Adrenal gland (tissue), 5 donors: ENCODE results near the gene RASSF7.

Experiments used
- POLR2A ChIP-seq, 2 donors: fragments of 450-650 bp; IDR thresholded peaks; one replicate each; pipeline ENCODE4 v1.6.1; 2017; ENCODE audit warnings: antibody characterized with exemption in 2 of 2, mild to moderate bottlenecking in 2 of 2, moderate library complexity in 1 of 2
- TF ChIP-seq, protein P1 (sequence below), 6 experiments: fragments of 450-650 bp in 4 of 6; fragments of 200-600 bp in 2 of 6; sonication (generic) in 1 of 6; IDR thresholded peaks; 1 replicate in 5 of 6; 2 replicates in 1 of 6; pipeline versions ENCODE4 v1.5.1 to v1.8.0; 2016 to 2021; ENCODE audit warnings: antibody characterized with exemption in 6 of 6, mild to moderate bottlenecking in 2 of 6, moderate library complexity in 1 of 6
- donor health status: DM: no; HTN: no; CAD: no.

DNA sequence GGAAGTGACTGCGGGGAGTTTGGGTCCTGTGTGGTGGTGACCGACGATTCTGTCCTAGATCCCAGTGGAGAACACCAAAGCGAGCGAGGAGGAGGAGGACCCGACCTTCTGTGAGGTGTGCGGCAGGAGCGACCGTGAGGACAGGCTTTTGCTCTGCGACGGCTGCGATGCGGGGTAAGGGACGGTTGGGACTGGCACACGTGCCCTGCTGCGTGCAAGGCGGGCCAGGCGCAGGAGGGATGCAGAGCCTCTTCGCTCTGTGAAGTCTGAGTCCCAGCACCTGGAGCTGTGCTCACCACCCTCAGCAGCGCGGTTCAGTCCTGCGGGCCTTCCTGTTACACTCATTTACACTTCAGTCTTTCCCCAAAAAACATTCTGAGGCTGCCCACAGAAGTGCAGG lies 31.7 kb downstream of the RASSF7 start:
- TF ChIP-seq, protein P1, sequence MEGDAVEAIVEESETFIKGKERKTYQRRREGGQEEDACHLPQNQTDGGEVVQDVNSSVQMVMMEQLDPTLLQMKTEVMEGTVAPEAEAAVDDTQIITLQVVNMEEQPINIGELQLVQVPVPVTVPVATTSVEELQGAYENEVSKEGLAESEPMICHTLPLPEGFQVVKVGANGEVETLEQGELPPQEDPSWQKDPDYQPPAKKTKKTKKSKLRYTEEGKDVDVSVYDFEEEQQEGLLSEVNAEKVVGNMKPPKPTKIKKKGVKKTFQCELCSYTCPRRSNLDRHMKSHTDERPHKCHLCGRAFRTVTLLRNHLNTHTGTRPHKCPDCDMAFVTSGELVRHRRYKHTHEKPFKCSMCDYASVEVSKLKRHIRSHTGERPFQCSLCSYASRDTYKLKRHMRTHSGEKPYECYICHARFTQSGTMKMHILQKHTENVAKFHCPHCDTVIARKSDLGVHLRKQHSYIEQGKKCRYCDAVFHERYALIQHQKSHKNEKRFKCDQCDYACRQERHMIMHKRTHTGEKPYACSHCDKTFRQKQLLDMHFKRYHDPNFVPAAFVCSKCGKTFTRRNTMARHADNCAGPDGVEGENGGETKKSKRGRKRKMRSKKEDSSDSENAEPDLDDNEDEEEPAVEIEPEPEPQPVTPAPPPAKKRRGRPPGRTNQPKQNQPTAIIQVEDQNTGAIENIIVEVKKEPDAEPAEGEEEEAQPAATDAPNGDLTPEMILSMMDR (IDR thresholded peaks at IDR 0.05), result no peak
- TF ChIP-seq POLR2A (IDR thresholded peaks at IDR 0.05), result no peak
